Tibial nerve (tissue), 4 donors: ENCODE data around the gene NCOA7. TPM values are rescaled to one million over a fixed set of nuclear protein-coding genes. Genes with fewer than 3 reads are reported as not detected.

Experiments used
- DNase-seq, 2 donors: peaks; one replicate each; pipeline ENCODE4 v3.0.0-alpha.2; 2019; ENCODE audit warnings: low spot score in 2 of 2
- H3K27ac ChIP-seq, 4 donors: fragments of 200-600 bp; sonication (generic) in 3 of 4; one replicate each; pipeline ENCODE4 v1.5.1; 2017 to 2019; ENCODE audit warnings: mild to moderate bottlenecking in 1 of 4
- H3K27me3 ChIP-seq, 2 donors: fragments of 200-600 bp; sonication (generic) in 1 of 2; one replicate each; pipeline versions ENCODE4 v1.5.1 to v1.6.0; 2017 to 2019
- H3K36me3 ChIP-seq, 3 donors: fragments of 200-600 bp; sonication (generic); one replicate each; pipeline ENCODE4 v1.5.1; 2018 to 2019
- H3K4me1 ChIP-seq, 4 donors: fragments of 200-600 bp; sonication (generic) in 3 of 4; one replicate each; pipeline ENCODE4 v1.5.1; 2017 to 2019
- H3K4me3 ChIP-seq, 4 donors: fragments of 200-600 bp; sonication (generic) in 3 of 4; one replicate each; pipeline ENCODE4 v1.5.1; 2017 to 2019; ENCODE audit warnings: mild to moderate bottlenecking in 1 of 4, moderate library complexity in 1 of 4
- H3K9me3 ChIP-seq, 4 donors: fragments of 200-600 bp; sonication (generic) in 3 of 4; one replicate each; pipeline ENCODE4 v1.5.1; 2017 to 2019
- EP300 ChIP-seq, 2 donors: sonication (generic); formaldehyde crosslinking; IDR thresholded peaks; one replicate each; pipeline ENCODE4 v1.6.1; 2017; ENCODE audit warnings: antibody characterized with exemption in 2 of 2, mild to moderate bottlenecking in 1 of 2
- POLR2A ChIP-seq, 2 donors: fragments of 450-650 bp; IDR thresholded peaks; one replicate each; pipeline ENCODE4 v1.6.1; 2017; ENCODE audit warnings: antibody characterized with exemption in 2 of 2, mild to moderate bottlenecking in 2 of 2, moderate library complexity in 2 of 2
- WGBS, 2 donors: methylation state at CpG; one replicate each; pipeline ENCODE4 v1.1.5; 2018; 5-methylcytosine and 5-hydroxymethylcytosine counted together
- total RNA-seq, 4 donors: library from RNA; depleted of rRNA; stranded (reverse); fragments of >200 nt; gene quantifications; one replicate each; pipeline ENCODE4 v1.1.0, GENCODE V29; 2016
- TF ChIP-seq, protein P1 (sequence below), 5 experiments: fragments of 200-600 bp in 3 of 5; fragments of 450-650 bp in 2 of 5; sonication (generic) in 3 of 5; IDR thresholded peaks; one replicate each; pipeline ENCODE4 v1.5.1; 2016 to 2019; ENCODE audit warnings: antibody characterized with exemption in 5 of 5, mild to moderate bottlenecking in 3 of 5, moderate library complexity in 2 of 5

Gene NCOA7
- total RNA-seq, 4 donors from 2014 or later, result 38.7 to 86.7 (median 59.7) TPM

DNA sequence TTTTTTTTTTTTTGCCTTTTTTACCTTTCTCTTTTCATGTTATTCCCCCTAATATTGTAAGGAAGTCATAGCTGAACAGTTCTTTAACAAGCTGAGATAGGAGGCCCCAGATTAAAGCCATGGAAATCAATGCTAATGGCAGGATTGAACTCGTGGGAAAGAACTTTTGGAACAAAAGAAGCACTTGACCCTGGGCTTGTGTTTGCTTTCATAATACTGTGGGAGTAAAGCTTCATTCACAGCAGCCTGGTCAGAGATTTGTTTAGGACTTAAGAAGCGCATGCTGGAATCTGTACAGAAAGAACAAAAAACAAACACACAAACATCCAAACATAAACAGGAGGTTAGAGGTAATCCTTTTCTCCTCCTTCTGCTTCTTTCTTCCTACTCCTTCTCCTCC, 36.2 kb upstream of the NCOA7 start:
- Histone ChIP-seq H3K4me1 (peaks cover 0 to 23% (median 2%) of the 10 kb centered on the region in 4 donors), H3K27ac (no peak overlapping the region), H3K27me3 (peaks cover 0 to 23% of the 10 kb centered on the region in 2 donors), H3K9me3 (no peaks in the 10 kb centered on the region), H3K4me3 (no peak overlapping the region), H3K36me3 (peaks cover 0 to 9% (median 0%) of the 10 kb centered on the region in 3 donors)
- TF ChIP-seq, protein P1, sequence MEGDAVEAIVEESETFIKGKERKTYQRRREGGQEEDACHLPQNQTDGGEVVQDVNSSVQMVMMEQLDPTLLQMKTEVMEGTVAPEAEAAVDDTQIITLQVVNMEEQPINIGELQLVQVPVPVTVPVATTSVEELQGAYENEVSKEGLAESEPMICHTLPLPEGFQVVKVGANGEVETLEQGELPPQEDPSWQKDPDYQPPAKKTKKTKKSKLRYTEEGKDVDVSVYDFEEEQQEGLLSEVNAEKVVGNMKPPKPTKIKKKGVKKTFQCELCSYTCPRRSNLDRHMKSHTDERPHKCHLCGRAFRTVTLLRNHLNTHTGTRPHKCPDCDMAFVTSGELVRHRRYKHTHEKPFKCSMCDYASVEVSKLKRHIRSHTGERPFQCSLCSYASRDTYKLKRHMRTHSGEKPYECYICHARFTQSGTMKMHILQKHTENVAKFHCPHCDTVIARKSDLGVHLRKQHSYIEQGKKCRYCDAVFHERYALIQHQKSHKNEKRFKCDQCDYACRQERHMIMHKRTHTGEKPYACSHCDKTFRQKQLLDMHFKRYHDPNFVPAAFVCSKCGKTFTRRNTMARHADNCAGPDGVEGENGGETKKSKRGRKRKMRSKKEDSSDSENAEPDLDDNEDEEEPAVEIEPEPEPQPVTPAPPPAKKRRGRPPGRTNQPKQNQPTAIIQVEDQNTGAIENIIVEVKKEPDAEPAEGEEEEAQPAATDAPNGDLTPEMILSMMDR (IDR thresholded peaks at IDR 0.05), result no peak
- no peak for DNase-seq
- 24 to 35% methylated on average over 2 of the region's 2 CpGs for WGBS, 2 donors

DNA sequence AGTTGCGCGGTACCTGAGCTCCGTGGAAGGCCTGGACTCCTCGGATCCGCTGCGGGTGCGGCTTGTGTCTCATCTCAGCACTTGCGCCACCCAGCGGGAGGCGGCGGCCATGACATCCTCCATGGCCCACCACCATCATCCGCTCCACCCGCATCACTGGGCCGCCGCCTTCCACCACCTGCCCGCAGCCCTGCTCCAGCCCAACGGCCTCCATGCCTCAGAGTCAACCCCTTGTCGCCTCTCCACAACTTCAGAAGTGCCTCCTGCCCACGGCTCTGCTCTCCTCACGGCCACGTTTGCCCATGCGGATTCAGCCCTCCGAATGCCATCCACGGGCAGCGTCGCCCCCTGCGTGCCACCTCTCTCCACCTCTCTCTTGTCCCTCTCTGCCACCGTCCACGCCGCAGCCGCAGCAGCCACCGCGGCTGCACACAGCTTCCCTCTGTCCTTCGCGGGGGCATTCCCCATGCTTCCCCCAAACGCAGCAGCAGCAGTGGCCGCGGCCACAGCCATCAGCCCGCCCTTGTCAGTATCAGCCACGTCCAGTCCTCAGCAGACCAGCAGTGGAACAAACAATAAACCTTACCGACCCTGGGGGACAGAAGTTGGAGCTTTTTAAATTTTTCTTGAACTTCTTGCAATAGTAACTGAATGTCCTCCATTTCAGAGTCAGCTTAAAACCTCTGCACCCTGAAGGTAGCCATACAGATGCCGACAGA, 31.4 kb upstream of the NCOA7 start:
- 85 to 91% methylated on average over 42 of the region's 42 CpGs for WGBS, 2 donors
- no peaks in the 10 kb centered on the region for H3K4me1 ChIP-seq
- H3K36me3 ChIP-seq, result peaks cover 0 to 14% (median 0%) of the 10 kb centered on the region in 3 donors
- H3K9me3 ChIP-seq, result no peaks in the 10 kb centered on the region
- no peak overlapping the region for H3K27ac ChIP-seq
- no peak for DNase-seq
- TF ChIP-seq, protein P1 (IDR thresholded peaks at IDR 0.05), result no peak
- no peak for TF ChIP-seq EP300 (IDR thresholded peaks at IDR 0.05)
- no peak for TF ChIP-seq POLR2A (IDR thresholded peaks at IDR 0.05)
- peaks cover 0 to 7% of the 10 kb centered on the region in 2 donors for H3K27me3 ChIP-seq
- no peak overlapping the region for H3K4me3 ChIP-seq

DNA sequence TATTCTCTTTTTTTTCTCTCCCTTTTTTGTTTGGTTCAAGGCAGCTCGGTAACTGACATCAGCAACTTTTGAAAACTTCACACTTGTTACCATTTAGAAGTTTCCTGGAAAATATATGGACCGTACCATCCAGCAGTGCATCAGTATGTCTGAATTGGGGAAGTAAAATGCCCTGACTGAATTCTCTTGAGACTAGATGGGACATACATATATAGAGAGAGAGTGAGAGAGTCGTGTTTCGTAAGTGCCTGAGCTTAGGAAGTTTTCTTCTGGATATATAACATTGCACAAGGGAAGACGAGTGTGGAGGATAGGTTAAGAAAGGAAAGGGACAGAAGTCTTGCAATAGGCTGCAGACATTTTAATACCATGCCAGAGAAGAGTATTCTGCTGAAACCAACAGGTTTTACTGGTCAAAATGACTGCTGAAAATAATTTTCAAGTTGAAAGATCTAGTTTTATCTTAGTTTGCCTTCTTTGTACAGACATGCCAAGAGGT, 30.8 kb upstream of the NCOA7 start:
- H3K27ac ChIP-seq, result no peak overlapping the region
- DNase-seq, result no peak
- TF ChIP-seq, protein P1 (IDR thresholded peaks at IDR 0.05), result no peak
- no peak for TF ChIP-seq EP300 (IDR thresholded peaks at IDR 0.05)
- TF ChIP-seq POLR2A (IDR thresholded peaks at IDR 0.05), result no peak
- no peak overlapping the region for H3K4me3 ChIP-seq
- H3K36me3 ChIP-seq, result peaks cover 0 to 14% (median 0%) of the 10 kb centered on the region in 3 donors
- no peaks in the 10 kb centered on the region for H3K9me3 ChIP-seq
- H3K4me1 ChIP-seq, result no peaks in the 10 kb centered on the region
- peaks cover 0 to under 1% of the 10 kb centered on the region in 2 donors for H3K27me3 ChIP-seq
- 62 to 67% methylated on average over 5 of the region's 5 CpGs for WGBS, 2 donors

DNA sequence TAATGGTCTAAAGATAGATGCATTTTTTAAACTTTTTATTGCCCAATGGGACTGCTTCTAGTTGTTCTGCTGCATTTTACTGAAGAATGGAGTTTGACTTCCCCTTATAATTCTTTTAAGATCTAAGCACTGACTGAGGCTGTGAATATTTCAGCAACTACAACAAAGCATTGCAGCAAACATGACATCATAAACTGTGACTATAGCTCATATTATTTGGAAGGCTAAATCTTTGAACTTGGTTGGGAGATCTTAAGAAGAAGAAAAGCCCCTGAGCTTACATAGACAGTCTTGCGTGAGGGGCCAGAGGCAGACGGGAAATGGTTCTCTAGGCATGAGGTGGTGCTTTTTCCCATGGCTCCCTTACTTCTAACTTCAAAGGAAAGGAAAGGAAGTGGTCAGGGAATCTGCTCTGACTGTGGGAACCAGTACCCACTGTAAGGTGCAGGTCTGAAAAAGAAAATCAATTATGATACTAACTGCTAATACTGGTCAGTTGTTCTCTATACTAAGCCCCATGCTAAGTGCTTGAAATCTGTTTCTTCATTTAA, 26.6 kb upstream of the NCOA7 start:
- H3K9me3 ChIP-seq, result no peaks in the 10 kb centered on the region
- WGBS, 2 donors, result 58 to 76% methylated on average over 2 of the region's 2 CpGs
- TF ChIP-seq EP300 (IDR thresholded peaks at IDR 0.05) (no peak), POLR2A (IDR thresholded peaks at IDR 0.05) (no peak)
- TF ChIP-seq, protein P1 (IDR thresholded peaks at IDR 0.05), result no peak
- no peak overlapping the region for H3K4me3 ChIP-seq
- no peaks in the 10 kb centered on the region for H3K27me3 ChIP-seq
- no peak overlapping the region for H3K27ac ChIP-seq
- no peaks in the 10 kb centered on the region for H3K4me1 ChIP-seq
- H3K36me3 ChIP-seq, result peaks cover 0 to 9% (median 0%) of the 10 kb centered on the region in 3 donors
- DNase-seq, result no peak

DNA sequence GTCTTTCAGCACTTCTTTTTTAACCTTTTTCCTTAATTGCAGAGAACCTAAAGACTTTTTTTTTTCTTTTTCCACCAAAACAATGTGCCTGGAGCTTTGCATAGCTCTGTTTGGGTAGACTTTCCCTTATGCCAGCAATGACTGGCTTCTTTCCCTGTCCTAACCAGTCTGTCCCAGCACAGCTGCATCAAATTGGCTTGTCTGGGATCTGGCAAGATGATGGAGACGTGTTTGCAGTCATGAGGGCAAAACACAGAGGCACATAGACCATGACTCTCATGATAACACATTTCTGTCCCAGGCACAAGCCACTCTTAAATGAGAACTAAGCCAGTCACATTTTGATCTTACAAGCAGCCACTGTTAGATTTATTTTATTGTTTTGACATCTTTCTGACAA, 24.8 kb upstream of the NCOA7 start:
- TF ChIP-seq, protein P1 (IDR thresholded peaks at IDR 0.05), result no peak
- no peak for TF ChIP-seq EP300 (IDR thresholded peaks at IDR 0.05)
- TF ChIP-seq POLR2A (IDR thresholded peaks at IDR 0.05), result no peak

More for the DNA sequence above, 24.8 kb upstream of the NCOA7 start:
- H3K9me3 ChIP-seq, result no peaks in the 10 kb centered on the region
- 55 to 82% methylated on average over 1 of the region's 1 CpG for WGBS, 2 donors
- H3K27me3 ChIP-seq, result no peaks in the 10 kb centered on the region
- no peak overlapping the region for H3K27ac ChIP-seq
- no peaks in the 10 kb centered on the region for H3K36me3 ChIP-seq
- no peak overlapping the region for H3K4me3 ChIP-seq
- DNase-seq, result no peak
- no peaks in the 10 kb centered on the region for H3K4me1 ChIP-seq
